Cardiac septum (tissue), 1 donor: ENCODE measurements around the gene TTYH2. TPM values are rescaled to one million over a fixed set of nuclear protein-coding genes. Genes with fewer than 3 reads are reported as not detected.
"Not testable (repeated sequence)": the region's sequence is repeated elsewhere in the genome, so short reads cannot be mapped to it uniquely, and the experiment has no call there.

ENCODE experiments used
- DNase-seq: peaks from one replicate; pipeline ENCODE4 v3.0.0-alpha.2; 2020; ENCODE audit warnings: low spot score
- intact Hi-C: fragments of 100-400 bp; cut with DNase I; formaldehyde crosslinking; loops from one replicate; pipeline ENCODE4 v1.14.0; 2022
- total RNA-seq: library from RNA; stranded (reverse); fragmentation: NEBNext Ultra II Directional; extraction: Animal tissue kit (Norgen Biotek cat#: 25700); gene quantifications from one replicate; pipeline ENCODE4 v1.2.1, GENCODE V29; 2021
- donor health status: DM: no; HTN: no; CAD: no.

Gene TTYH2
- total RNA-seq, 1 donor from 2014 or later, result 17.9 TPM

GRCh38 chr17:74276051-74276476 is 62.7 kb downstream of the TTYH2 start:
- DNase-seq, result no peak

GRCh38 chr17:74276541-74277009 is 63.2 kb downstream of the TTYH2 start:
- intact Hi-C loops, result no loop called here
- no peak for DNase-seq

More at GRCh38 chr17:74276051-74276476, 62.7 kb downstream of the TTYH2 start:
- intact Hi-C loops, result no loop called here

- DNase-seq, result no peak
- intact Hi-C loops, result no loop called here
Measured at GRCh38 chr17:74277935-74278334, 64.6 kb downstream of the TTYH2 start.

- DNase-seq, intact Hi-C loops: not testable (repeated sequence)
Measured at GRCh38 chr17:74279617-74280016, 66.2 kb downstream of the TTYH2 start.

GRCh38 chr17:74280093-74280513 is 66.7 kb downstream of the TTYH2 start:
- no peak for DNase-seq
- intact Hi-C loops, result no loop called here

- intact Hi-C loops, result no loop called here
Measured at GRCh38 chr17:74281799-74282198, 68.4 kb downstream of the TTYH2 start.

GRCh38 chr17:74282274-74282586 is 68.9 kb downstream of the TTYH2 start:
- DNase-seq, intact Hi-C loops: not testable (repeated sequence)

More at GRCh38 chr17:74281799-74282198, 68.4 kb downstream of the TTYH2 start:
- no peak for DNase-seq

- intact Hi-C loops, result no loop called here
- no peak for DNase-seq
Measured at GRCh38 chr17:74282587-74283370, 69.4 kb downstream of the TTYH2 start.

- no peak for DNase-seq
- intact Hi-C loops, result no loop called here
Measured at GRCh38 chr17:74283371-74283673, 70.0 kb downstream of the TTYH2 start.

GRCh38 chr17:74287031-74287602 is 73.7 kb downstream of the TTYH2 start:
- DNase-seq, result no peak
- intact Hi-C loops, result no loop called here

GRCh38 chr17:74288785-74289184 is 75.4 kb downstream of the TTYH2 start:
- intact Hi-C loops, result no loop called here
- no peak for DNase-seq

GRCh38 chr17:74289688-74290087 is 76.3 kb downstream of the TTYH2 start:
- no peak for DNase-seq
- intact Hi-C loops, result no loop called here

- DNase-seq, result no peak
- intact Hi-C loops, result no loop called here
Measured at GRCh38 chr17:74290340-74290739, 77.0 kb downstream of the TTYH2 start.

GRCh38 chr17:74292495-74292894 is 79.1 kb downstream of the TTYH2 start:
- DNase-seq, result no peak
- intact Hi-C loops, result no loop called here

- no peak for DNase-seq
- intact Hi-C loops, result loop anchor here (2.0 kb wide), 1 partner anchor 85 kb away; no protein-coding TSS in a partner anchor
Measured at GRCh38 chr17:74295625-74296547, 82.5 kb downstream of the TTYH2 start.

GRCh38 chr17:74296548-74296936 is 83.2 kb downstream of the TTYH2 start:
- intact Hi-C loops, result loop anchor here (2.0 kb wide), 1 partner anchor 86 kb away; no protein-coding TSS in a partner anchor
- no peak for DNase-seq

- DNase-seq, result no peak
- intact Hi-C loops, result loop anchor here (2.0 kb wide), 1 partner anchor 87 kb away; no protein-coding TSS in a partner anchor
Measured at GRCh38 chr17:74297941-74298340, 84.6 kb downstream of the TTYH2 start.

GRCh38 chr17:74298778-74299177 is 85.4 kb downstream of the TTYH2 start:
- DNase-seq, result no peak

GRCh38 chr17:74299226-74300009 is 86.0 kb downstream of the TTYH2 start:
- DNase-seq, result no peak
- intact Hi-C loops, result loop anchor here (10.0 kb wide), 1 partner anchor 155 kb away; no protein-coding TSS in a partner anchor

More at GRCh38 chr17:74298778-74299177, 85.4 kb downstream of the TTYH2 start:
- intact Hi-C loops, result no loop called here
